H1 (cell line): ENCODE results near the gene LPAR6. TPM values are rescaled to one million over a fixed set of nuclear protein-coding genes. Genes with fewer than 3 reads are reported as not detected.

Experiments
- EGR1 ChIP-seq: IDR thresholded peaks from 2 replicates; pipeline ENCODE4 v1.6.1; 2011; ENCODE audit warnings: low read depth, low read length, borderline replicate concordance
- PHF8 ChIP-seq: fragments of 200-600 bp; sonication (generic); conservative IDR thresholded peaks from 2 replicates; pipeline ENCODE4 v1.7.1; 2012; ENCODE audit warnings: low read depth, mild to moderate bottlenecking, inconsistent platforms, low read length, moderate library complexity
- POLR2AphosphoS5 ChIP-seq: IDR thresholded peaks from 2 replicates; pipeline ENCODE4 v1.6.1; 2011; ENCODE audit warnings: low read depth, low read length
- polyA plus RNA-seq, 7 experiments: library from polyadenylated mRNA; depleted of rRNA in 3 of 7; stranded (reverse) in 5 of 7; unstranded in 2 of 7; fragments of >200 nt in 5 of 7; fragments of 200-250 nt in 2 of 7; gene quantifications; 1 replicate in 5 of 7; 2 replicates in 1 of 7; 4 replicates in 1 of 7; pipeline versions ENCODE4 v1.2.1 to v1.2.3, GENCODE V29; 2011 to 2013; ENCODE audit warnings: missing spikeins in 2 of 7, mixed read lengths in 2 of 7
- total RNA-seq: library from RNA; stranded (reverse); fragmentation: NEBNext Ultra II Directional; extraction: Animal tissue kit (Norgen Biotek cat#: 25700); gene quantifications from 2 replicates; pipeline ENCODE4 v1.2.1, GENCODE V29; 2021
- TF ChIP-seq, protein P1 (sequence below): IDR thresholded peaks from 2 replicates; pipeline ENCODE4 v1.6.1; 2012; ENCODE audit warnings: inconsistent platforms

The LPAR6 gene
- total and polyA plus RNA-seq, 2 of the 8 experiments (the other 6 are each of a cell fraction or from before 2014, with no cell fraction given): 0.50 to 0.97 TPM

DNA sequence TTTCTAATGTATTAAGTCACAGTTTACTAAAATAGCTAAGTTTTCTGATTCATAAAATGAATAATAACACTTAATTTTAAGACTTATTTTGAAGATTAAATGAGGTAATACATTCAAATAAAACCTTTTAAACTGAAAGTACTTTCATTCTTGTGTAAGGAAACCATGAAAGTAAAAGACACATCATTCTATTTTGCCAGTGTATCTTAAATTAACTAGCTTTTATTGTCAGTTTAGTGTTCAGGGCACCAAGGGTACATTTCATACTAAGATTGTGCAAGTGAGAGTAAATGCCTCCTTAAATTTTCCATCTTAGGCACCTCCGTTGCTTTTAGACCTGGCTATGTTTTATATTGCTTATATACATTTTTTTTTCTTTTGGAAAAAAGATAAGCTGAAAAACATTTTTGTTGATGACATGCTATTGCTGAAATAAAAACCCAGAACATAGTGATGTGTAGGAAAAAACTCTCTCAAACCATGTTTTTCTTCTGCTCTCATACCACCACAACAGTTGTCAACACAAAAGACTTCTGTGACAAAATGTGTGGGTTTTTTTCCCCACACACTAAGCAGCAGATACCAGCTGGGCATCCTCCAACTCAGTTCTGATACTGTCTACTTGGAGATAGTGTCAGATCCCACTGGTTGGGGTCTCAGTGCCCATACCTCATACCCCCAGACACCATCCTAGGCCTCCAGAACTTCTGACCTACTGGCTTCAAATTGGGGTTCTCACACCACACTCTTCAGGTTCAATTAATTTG, 30.7 kb upstream of the LPAR6 start (continued):
- TF ChIP-seq EGR1: no peak
- TF ChIP-seq, protein P1, sequence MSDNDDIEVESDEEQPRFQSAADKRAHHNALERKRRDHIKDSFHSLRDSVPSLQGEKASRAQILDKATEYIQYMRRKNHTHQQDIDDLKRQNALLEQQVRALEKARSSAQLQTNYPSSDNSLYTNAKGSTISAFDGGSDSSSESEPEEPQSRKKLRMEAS: no peak
- TF ChIP-seq PHF8: no peak
- no peak for TF ChIP-seq POLR2AphosphoS5
- TF ChIP-seq, all 59 proteins: peak for 0
